ENCODE results near the gene ANXA2R.

Gene ANXA2R

GRCh38 chr5:43007911-43008362 lies 32.2 kb downstream of the ANXA2R start:
- Histone ChIP-seq H3K4me3 (ENCODE audit: low read length) (peak overlapping the region; percentile 89), H3K9ac (ENCODE audit: low read length) (peak overlapping the region; percentile 96), H3K27me3 (replicated peaks; ENCODE audit: control insufficient read depth, insufficient read depth, low read length) (no peaks in the 10 kb centered on the region), H3K9me3 (ENCODE audit: control insufficient read depth, low read length) (no peaks in the 10 kb centered on the region), H3K36me3 (ENCODE audit: control insufficient read depth, insufficient read depth, low read length, severe bottlenecking) (no peaks in the 10 kb centered on the region), H3K4me1 (ENCODE audit: control insufficient read depth, insufficient read depth, low read length) (peaks cover 8% of the 10 kb centered on the region)
- DNase-seq (ENCODE audit: low read depth) = peak; percentile 82

- no peaks in the 10 kb centered on the region for H3K9me3 ChIP-seq (ENCODE audit: control insufficient read depth, low read length)
- peak overlapping the region; percentile 89 for H3K4me3 ChIP-seq (ENCODE audit: low read length)
- peak; percentile 96 for DNase-seq (ENCODE audit: low read depth)
- no peaks in the 10 kb centered on the region for H3K27me3 ChIP-seq (replicated peaks; ENCODE audit: control insufficient read depth, insufficient read depth, low read length)
- H3K36me3 ChIP-seq (ENCODE audit: control insufficient read depth, insufficient read depth, low read length, severe bottlenecking) = no peaks in the 10 kb centered on the region
- H3K9ac ChIP-seq (ENCODE audit: low read length) = peak overlapping the region; percentile 96
- peaks cover 8% of the 10 kb centered on the region for H3K4me1 ChIP-seq (ENCODE audit: control insufficient read depth, insufficient read depth, low read length)
Observed at GRCh38 chr5:43007246-43007910, 32.7 kb downstream of the ANXA2R start.

DNA sequence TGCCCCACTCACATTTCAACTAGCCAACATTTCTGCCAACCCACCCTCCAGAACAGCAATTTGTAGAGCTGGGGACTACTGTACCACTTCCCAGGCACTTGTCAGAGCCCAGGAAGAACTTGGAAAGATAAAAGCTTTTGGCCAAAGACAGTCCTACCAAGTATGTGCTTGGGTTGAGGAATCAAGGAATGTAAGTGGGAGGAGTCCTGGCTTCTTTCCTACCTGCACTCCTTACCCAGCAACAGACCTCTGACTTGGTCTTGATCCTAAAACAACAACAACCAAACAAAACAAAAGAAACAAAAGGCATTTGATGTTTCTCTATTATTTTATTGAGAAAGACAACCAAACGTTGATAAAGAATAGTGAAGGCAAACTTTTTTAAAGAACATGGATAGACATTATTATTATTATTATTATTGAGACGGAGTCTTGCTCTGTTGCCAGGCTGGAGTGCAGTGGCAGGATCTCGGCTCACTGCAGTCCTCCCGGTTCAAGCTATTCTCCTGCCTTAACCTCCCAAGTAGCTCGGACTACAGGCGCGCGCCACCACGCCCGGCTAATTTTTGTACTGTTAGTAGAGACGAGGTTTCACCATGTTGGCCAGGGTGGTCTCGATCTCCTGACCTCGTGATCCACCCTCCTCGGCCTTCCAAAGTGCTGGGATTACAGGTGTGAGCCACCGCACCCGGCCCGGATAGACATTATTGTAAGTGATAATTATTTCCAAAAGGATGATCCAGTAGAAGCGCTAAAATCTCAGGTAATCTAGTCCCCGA lies 33.5 kb downstream of the ANXA2R start:
- DNase-seq (ENCODE audit: low read depth) = no peak
- Histone ChIP-seq H3K36me3 (ENCODE audit: control insufficient read depth, insufficient read depth, low read length, severe bottlenecking) (no peaks in the 10 kb centered on the region), H3K4me1 (ENCODE audit: control insufficient read depth, insufficient read depth, low read length) (peaks cover 8% of the 10 kb centered on the region), H3K9ac (ENCODE audit: low read length) (peak overlapping the region; percentile 96), H3K9me3 (ENCODE audit: control insufficient read depth, low read length) (no peaks in the 10 kb centered on the region), H3K4me3 (ENCODE audit: low read length) (peak overlapping the region; percentile 89), H3K27me3 (replicated peaks; ENCODE audit: control insufficient read depth, insufficient read depth, low read length) (no peaks in the 10 kb centered on the region)

DNA sequence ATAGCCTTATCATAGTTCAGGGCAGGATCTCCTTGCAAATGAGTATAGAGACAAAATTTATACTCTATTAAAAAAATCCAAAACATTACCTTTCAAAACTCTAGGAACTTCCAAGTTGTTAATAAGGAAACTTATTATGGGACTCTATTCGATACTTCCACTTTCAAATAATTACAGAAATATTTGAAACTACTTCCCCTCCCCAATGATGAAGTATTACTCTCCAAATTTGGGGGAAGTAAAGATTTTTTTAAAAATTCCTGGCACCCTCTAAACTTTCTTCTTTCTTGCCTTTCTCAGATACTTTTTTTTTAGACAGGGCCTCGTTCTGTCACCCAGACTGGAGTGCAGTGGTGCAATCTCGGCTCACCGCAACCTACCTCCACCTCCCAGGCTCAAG lies 35.1 kb downstream of the ANXA2R start:
- Histone ChIP-seq H3K4me3 (ENCODE audit: low read length) (no peak overlapping the region), H3K9ac (ENCODE audit: low read length) (no peak overlapping the region), H3K9me3 (ENCODE audit: control insufficient read depth, low read length) (no peaks in the 10 kb centered on the region), H3K27me3 (replicated peaks; ENCODE audit: control insufficient read depth, insufficient read depth, low read length) (no peaks in the 10 kb centered on the region), H3K36me3 (ENCODE audit: control insufficient read depth, insufficient read depth, low read length, severe bottlenecking) (no peaks in the 10 kb centered on the region), H3K4me1 (ENCODE audit: control insufficient read depth, insufficient read depth, low read length) (peaks cover 8% of the 10 kb centered on the region)
- DNase-seq (ENCODE audit: low read depth) = no peak

- no peak overlapping the region for H3K9ac ChIP-seq (ENCODE audit: low read length)
- no peaks in the 10 kb centered on the region for H3K36me3 ChIP-seq (ENCODE audit: control insufficient read depth, insufficient read depth, low read length, severe bottlenecking)
- peaks cover 5% of the 10 kb centered on the region for H3K4me1 ChIP-seq (ENCODE audit: control insufficient read depth, insufficient read depth, low read length)
- no peak for DNase-seq (ENCODE audit: low read depth)
- no peaks in the 10 kb centered on the region for H3K9me3 ChIP-seq (ENCODE audit: control insufficient read depth, low read length)
- H3K4me3 ChIP-seq (ENCODE audit: low read length) = no peak overlapping the region
- no peaks in the 10 kb centered on the region for H3K27me3 ChIP-seq (replicated peaks; ENCODE audit: control insufficient read depth, insufficient read depth, low read length)
Observed at GRCh38 chr5:43001748-43002147, 38.4 kb downstream of the ANXA2R start.

DNA sequence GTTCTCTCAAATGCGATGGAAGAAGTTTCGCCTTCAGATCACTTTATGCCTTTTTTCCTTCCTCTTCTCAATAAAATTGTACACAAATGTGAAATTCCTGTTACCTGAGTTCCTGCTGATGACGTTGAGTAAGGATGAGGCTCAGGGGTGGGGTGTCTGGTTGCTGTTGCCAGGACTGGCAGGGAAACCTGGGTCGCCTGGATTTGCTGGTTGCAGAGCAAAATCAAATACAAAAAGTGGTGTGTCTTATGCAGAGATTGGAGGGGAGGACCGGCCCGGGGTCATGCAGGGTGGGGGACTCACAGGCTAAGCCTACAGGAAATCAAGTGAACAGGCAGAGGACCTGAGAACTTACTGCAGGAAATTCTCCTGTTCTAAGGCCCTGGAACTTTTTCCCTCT lies 39.2 kb downstream of the ANXA2R start:
- Histone ChIP-seq H3K9ac (ENCODE audit: low read length) (no peak overlapping the region), H3K9me3 (ENCODE audit: control insufficient read depth, low read length) (no peaks in the 10 kb centered on the region), H3K4me3 (ENCODE audit: low read length) (no peak overlapping the region), H3K36me3 (ENCODE audit: control insufficient read depth, insufficient read depth, low read length, severe bottlenecking) (no peaks in the 10 kb centered on the region), H3K4me1 (ENCODE audit: control insufficient read depth, insufficient read depth, low read length) (peaks cover 9% of the 10 kb centered on the region), H3K27me3 (replicated peaks; ENCODE audit: control insufficient read depth, insufficient read depth, low read length) (no peaks in the 10 kb centered on the region)
- DNase-seq (ENCODE audit: low read depth) = no peak

DNA sequence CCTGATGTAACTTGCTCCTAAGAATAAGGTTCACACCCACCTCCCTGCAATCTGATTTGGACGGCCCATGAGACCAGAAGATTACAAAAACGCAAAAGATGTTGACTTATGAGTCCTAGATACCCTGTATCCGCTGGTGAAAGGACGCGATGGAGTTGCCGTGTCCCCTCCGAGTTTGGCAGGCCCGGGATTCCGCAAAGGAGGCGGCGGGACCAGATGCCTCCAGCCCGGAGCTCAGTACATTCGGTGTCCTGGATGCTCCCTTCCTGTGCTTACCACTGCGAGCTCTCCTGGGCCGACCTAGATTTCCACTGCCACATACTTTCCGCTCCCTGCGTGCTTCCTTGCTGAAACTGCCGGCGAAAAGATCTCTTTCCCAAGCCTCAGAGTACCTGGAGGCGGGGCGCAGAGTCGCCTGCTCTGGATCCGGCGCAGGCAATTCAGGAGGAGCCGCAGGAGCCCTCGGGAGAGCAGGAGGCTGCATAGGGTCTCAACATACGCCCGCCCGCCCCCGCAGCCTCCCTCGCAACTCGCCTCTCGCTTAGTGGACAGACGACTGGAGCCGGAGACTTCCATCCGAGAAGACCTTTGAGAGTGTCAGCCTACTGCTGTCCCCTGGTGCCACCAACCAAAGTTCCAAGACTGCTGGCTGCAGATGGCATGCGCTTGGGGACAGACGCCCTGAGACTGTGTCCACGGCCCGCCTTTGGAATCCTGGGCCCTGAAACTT lies 39.8 kb downstream of the ANXA2R start:
- no peaks in the 10 kb centered on the region for H3K27me3 ChIP-seq (replicated peaks; ENCODE audit: control insufficient read depth, insufficient read depth, low read length)
- H3K9ac ChIP-seq (ENCODE audit: low read length) = peak overlapping the region; percentile 62
- H3K4me3 ChIP-seq (ENCODE audit: low read length) = peak overlapping the region; percentile 75
- H3K36me3 ChIP-seq (ENCODE audit: control insufficient read depth, insufficient read depth, low read length, severe bottlenecking) = no peaks in the 10 kb centered on the region
- no peaks in the 10 kb centered on the region for H3K9me3 ChIP-seq (ENCODE audit: control insufficient read depth, low read length)
- peaks cover 14% of the 10 kb centered on the region for H3K4me1 ChIP-seq (ENCODE audit: control insufficient read depth, insufficient read depth, low read length)
- DNase-seq (ENCODE audit: low read depth) = peak; percentile 77

DNA sequence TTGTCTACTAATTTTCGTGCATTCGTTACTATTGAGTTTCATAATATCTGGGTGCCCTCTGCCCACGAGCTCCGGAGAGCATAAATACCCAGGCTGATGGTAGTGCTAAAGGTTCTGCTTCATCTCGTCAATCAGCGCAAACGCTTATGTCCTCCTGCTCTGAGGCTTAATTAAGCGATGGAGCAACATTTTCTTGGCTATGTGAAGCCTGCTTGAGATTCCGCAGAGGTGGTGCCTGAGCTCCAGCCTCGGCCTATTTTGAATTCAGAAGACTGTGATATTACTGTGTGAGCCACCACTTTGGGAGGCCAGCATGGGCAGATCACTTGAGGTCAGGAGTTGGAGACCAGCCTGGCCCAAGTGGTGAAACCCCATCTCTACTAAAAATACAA lies 44.8 kb downstream of the ANXA2R start:
- Histone ChIP-seq H3K36me3 (ENCODE audit: control insufficient read depth, insufficient read depth, low read length, severe bottlenecking) (no peaks in the 10 kb centered on the region), H3K9ac (ENCODE audit: low read length) (peak overlapping the region; percentile 86), H3K4me1 (ENCODE audit: control insufficient read depth, insufficient read depth, low read length) (peaks cover 29% of the 10 kb centered on the region), H3K4me3 (ENCODE audit: low read length) (peak overlapping the region; percentile 82), H3K9me3 (ENCODE audit: control insufficient read depth, low read length) (no peaks in the 10 kb centered on the region), H3K27me3 (replicated peaks; ENCODE audit: control insufficient read depth, insufficient read depth, low read length) (no peaks in the 10 kb centered on the region)
- DNase-seq (ENCODE audit: low read depth) = peak; percentile 66

DNA sequence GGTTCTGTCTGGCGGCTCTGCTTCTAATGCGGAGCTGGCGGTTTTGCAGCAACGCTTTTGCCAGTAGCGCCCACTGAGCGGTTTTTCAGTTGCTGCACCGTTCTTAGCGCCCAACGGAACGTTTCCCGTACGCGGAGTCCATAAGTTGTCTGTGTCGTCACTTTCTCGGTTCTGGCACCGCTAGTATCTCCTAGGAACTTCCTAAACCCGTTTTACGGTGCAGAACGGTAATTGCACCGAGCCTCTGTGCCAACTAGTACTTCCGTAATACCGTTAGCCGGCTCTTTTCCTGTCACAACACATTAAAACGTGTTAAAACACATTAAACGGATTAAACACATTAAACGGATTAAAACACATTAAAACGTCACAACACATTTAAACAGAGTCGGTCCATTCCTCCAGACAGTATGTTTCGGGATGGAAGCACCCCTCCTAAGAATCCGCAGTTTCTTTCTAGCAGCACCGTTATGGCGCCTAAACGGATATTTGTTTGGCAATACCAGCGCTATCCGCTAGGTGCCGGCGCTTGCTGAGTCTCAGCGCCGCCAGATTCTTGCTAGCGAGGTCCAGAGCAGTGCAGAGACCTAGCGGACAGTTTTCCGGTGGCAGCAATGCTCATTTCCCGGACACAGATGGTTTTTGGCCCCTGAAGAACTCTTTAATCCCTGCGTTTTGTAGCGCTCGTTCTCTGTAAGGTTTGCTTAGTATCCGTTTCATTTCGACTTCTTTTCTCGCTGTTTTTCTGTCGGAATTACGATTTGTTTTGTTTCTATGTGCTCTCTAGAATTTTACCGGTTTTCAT lies 45.4 kb downstream of the ANXA2R start:
- Histone ChIP-seq H3K27me3 (replicated peaks; ENCODE audit: control insufficient read depth, insufficient read depth, low read length) (no peaks in the 10 kb centered on the region), H3K4me1 (ENCODE audit: control insufficient read depth, insufficient read depth, low read length) (peaks cover 24% of the 10 kb centered on the region), H3K9ac (ENCODE audit: low read length) (peak overlapping the region; percentile 86), H3K9me3 (ENCODE audit: control insufficient read depth, low read length) (no peaks in the 10 kb centered on the region), H3K4me3 (ENCODE audit: low read length) (peak overlapping the region; percentile 82), H3K36me3 (ENCODE audit: control insufficient read depth, insufficient read depth, low read length, severe bottlenecking) (no peaks in the 10 kb centered on the region)
- peak; percentile 98 for DNase-seq (ENCODE audit: low read depth)

- peaks cover 24% of the 10 kb centered on the region for H3K4me1 ChIP-seq (ENCODE audit: control insufficient read depth, insufficient read depth, low read length)
- no peak for DNase-seq (ENCODE audit: low read depth)
- no peaks in the 10 kb centered on the region for H3K36me3 ChIP-seq (ENCODE audit: control insufficient read depth, insufficient read depth, low read length, severe bottlenecking)
- H3K9ac ChIP-seq (ENCODE audit: low read length) = peak overlapping the region; percentile 86
- no peaks in the 10 kb centered on the region for H3K27me3 ChIP-seq (replicated peaks; ENCODE audit: control insufficient read depth, insufficient read depth, low read length)
- peak overlapping the region; percentile 82 for H3K4me3 ChIP-seq (ENCODE audit: low read length)
- H3K9me3 ChIP-seq (ENCODE audit: control insufficient read depth, low read length) = no peaks in the 10 kb centered on the region
Observed at GRCh38 chr5:42994246-42994554, 45.9 kb downstream of the ANXA2R start.
